PC-9 (cell line): ENCODE measurements around the gene GRB7. TPM values are rescaled to one million over a fixed set of nuclear protein-coding genes. Genes with fewer than 3 reads are reported as not detected.

Experiments used
- BruUV-seq: library from RNA; stranded (reverse); fragments of 400-500 nt; replicated peaks from 2 replicates; lab custom pipeline; 2021; lab: Mats Ljungman, UMichigan
- CTCF ChIA-PET: fragments of 300-600 bp; sonication (Branson Sonifier 250); formaldehyde crosslinking; loops from one replicate; lab custom pipeline; 2022; ENCODE audit warnings: antibody characterized with exemption; lab: Charles Lee
- POLR2A ChIA-PET: fragments of 300-600 bp; sonication (Branson Sonifier 250); formaldehyde crosslinking; loops from one replicate; lab custom pipeline; 2022; ENCODE audit warnings: antibody characterized with exemption; ENCODE audit not compliant: unreplicated experiment; lab: Charles Lee
- DNase-seq, 2 experiments: peaks; one replicate each; pipeline versions ENCODE4 v3.0.0 to v3.0.0-alpha.2; 2015 to 2022; ENCODE audit warnings: mixed read lengths in 1 of 2
- H2AFZ ChIP-seq: fragments of 200-600 bp; sonication (generic); 2 replicates; pipeline ENCODE4 v1.8.1; 2017; ENCODE audit warnings: antibody characterized with exemption
- H3F3A ChIP-seq: fragments of 200-600 bp; sonication (generic); 2 replicates; pipeline ENCODE4 v1.8.1; 2017; ENCODE audit warnings: antibody characterized with exemption, mild to moderate bottlenecking, low read depth; ENCODE audit not compliant: insufficient read depth
- H3K27ac ChIP-seq: fragments of 200-600 bp; sonication (generic); 2 replicates; pipeline ENCODE4 v1.6.1; 2016; ENCODE audit warnings: mixed run types
- H3K27me3 ChIP-seq: fragments of 200-600 bp; sonication (generic); 2 replicates; pipeline ENCODE4 v1.6.1; 2016; ENCODE audit warnings: low read depth, mixed run types; ENCODE audit not compliant: insufficient read depth
- H3K36me3 ChIP-seq: fragments of 200-600 bp; sonication (generic); 2 replicates; pipeline ENCODE4 v1.6.1; 2016; ENCODE audit warnings: low read depth, mixed run types
- H3K4me1 ChIP-seq: fragments of 200-600 bp; sonication (generic); replicated peaks from 2 replicates; pipeline ENCODE4 v1.6.1; 2016; ENCODE audit warnings: mixed run types; ENCODE audit not compliant: insufficient read depth
- H3K4me2 ChIP-seq: fragments of 200-600 bp; sonication (generic); 2 replicates; pipeline ENCODE4 v1.6.1; 2017; ENCODE audit warnings: mixed run types
- H3K4me3 ChIP-seq: fragments of 200-600 bp; sonication (generic); 2 replicates; pipeline ENCODE4 v1.6.1; 2016; ENCODE audit warnings: mixed run types
- H3K79me2 ChIP-seq: fragments of 200-600 bp; sonication (generic); 2 replicates; pipeline ENCODE4 v1.6.1; 2017; ENCODE audit warnings: low read depth, mixed run types
- H3K9me2 ChIP-seq: fragments of 200-600 bp; sonication (generic); 2 replicates; pipeline ENCODE4 v1.8.1; 2017; ENCODE audit warnings: mild to moderate bottlenecking; ENCODE audit not compliant: insufficient read depth
- H3K9me3 ChIP-seq: fragments of 200-600 bp; sonication (generic); 2 replicates; pipeline ENCODE4 v1.8.1; 2016; ENCODE audit warnings: low read depth; ENCODE audit not compliant: insufficient read depth
- H4K20me1 ChIP-seq: fragments of 200-600 bp; sonication (generic); 2 replicates; pipeline ENCODE4 v1.8.1; 2017; ENCODE audit not compliant: insufficient read depth
- CTCF ChIP-seq: fragments of 200-600 bp; sonication (generic); conservative IDR thresholded peaks from 2 replicates; pipeline ENCODE4 v1.6.1; 2017; ENCODE audit warnings: mixed run types, antibody characterized with exemption, mild to moderate bottlenecking, moderate library complexity
- EZH2 ChIP-seq: fragments of 200-600 bp; sonication (generic); IDR thresholded peaks from 2 replicates; pipeline ENCODE4 v1.8.0; 2017; ENCODE audit warnings: antibody characterized with exemption, low read depth
- intact Hi-C: fragments of 100-400 bp; cut with micrococcal nuclease; formaldehyde crosslinking; loops from one replicate; pipeline ENCODE4 v1.10.0; 2022; ENCODE audit not compliant: unreplicated experiment
- total RNA-seq: library from RNA; stranded (reverse); gene quantifications from 2 replicates; pipeline ENCODE4 v1.2.3, GENCODE V29; 2021

The GRB7 gene
- total RNA-seq, 1 experiment from 2014 or later, result 49.1 TPM

- H2AFZ ChIP-seq, result no peak overlapping the region
- peak; percentile 41 to 94 for DNase-seq
These were observed 44.7 kb downstream of the GRB7 start for GRCh38 chr17:39782481-39782880.

GRCh38 chr17:39782980-39783379, 45.2 kb downstream of the GRB7 start:
- H3K4me3 ChIP-seq, result peak overlapping the region; percentile 4; the same call in 1 of the 2 replicates
- no peak overlapping the region for H2AFZ ChIP-seq
- H3K36me3 ChIP-seq, result no peaks in the 10 kb centered on the region
- H4K20me1 ChIP-seq, result no peaks in the 10 kb centered on the region
- peak in 1 of 2 experiments; percentile 43 for DNase-seq
- no peaks in the 10 kb centered on the region for H3K27me3 ChIP-seq
- no peaks in the 10 kb centered on the region for H3K9me2 ChIP-seq
- ChIA-PET CTCF (interaction anchor here (0.6 kb wide), 1 partner anchor 1034 kb away, joined by 8 read pairs; no protein-coding TSS in a partner anchor), POLR2A (interaction anchor here (0.7 kb wide), 1 partner anchor 197 kb away, joined by 5 read pairs; the partner anchor contains the start of gene PSMD3)
- no peaks in the 10 kb centered on the region for H3K9me3 ChIP-seq
- H3K27ac ChIP-seq, result peak overlapping the region; percentile 45
- no peak for TF ChIP-seq EZH2
- TF ChIP-seq CTCF, result no peak
- no TSS peak for BruUV-seq
- no peaks in the 10 kb centered on the region for H3K79me2 ChIP-seq
- H3F3A ChIP-seq, result peaks cover 19% of the 10 kb centered on the region; the same call in 1 of the 2 replicates
- H3K4me2 ChIP-seq, result peak overlapping the region; percentile 68
- H3K4me1 ChIP-seq, result peaks cover 34% of the 10 kb centered on the region
- intact Hi-C loops, result loop anchor here (1.0 kb wide), 1 partner anchor 13 kb away; no protein-coding TSS in a partner anchor

More at GRCh38 chr17:39782481-39782880, 44.7 kb downstream of the GRB7 start:
- intact Hi-C loops, result loop anchor here (1.0 kb wide), 1 partner anchor 12 kb away; no protein-coding TSS in a partner anchor
- Histone ChIP-seq H3K79me2 (no peaks in the 10 kb centered on the region), H3K27ac (peak overlapping the region; percentile 45), H3K9me3 (no peaks in the 10 kb centered on the region), H4K20me1 (no peaks in the 10 kb centered on the region), H3K9me2 (no peaks in the 10 kb centered on the region), H3K36me3 (no peaks in the 10 kb centered on the region), H3K27me3 (no peaks in the 10 kb centered on the region), H3K4me3 (peak overlapping the region; percentile 4; the same call in 1 of the 2 replicates), H3K4me1 (peaks cover 34% of the 10 kb centered on the region), H3F3A (peaks cover 18% of the 10 kb centered on the region; the same call in 1 of the 2 replicates), H3K4me2 (peak overlapping the region; percentile 68)
- BruUV-seq, result no TSS peak
- ChIA-PET POLR2A (interaction anchor here (0.6 to 0.7 kb wide), 2 partner anchors 94 to 198 kb away, joined by 4 to 5 read pairs; partner anchors contain the start of gene PSMD3), CTCF (interaction anchor here (0.6 kb wide), 3 partner anchors 77 to 1033 kb away, joined by 4 to 9 read pairs (median 8); no protein-coding TSS in a partner anchor)
- TF ChIP-seq EZH2, result no peak
- TF ChIP-seq CTCF, result no peak

GRCh38 chr17:39787041-39787440, 49.3 kb downstream of the GRB7 start:
- H3K27ac ChIP-seq, result no peak overlapping the region
- CTCF ChIA-PET, result no interaction called here

More at GRCh38 chr17:39787041-39787440, 49.3 kb downstream of the GRB7 start:
- H3K4me2 ChIP-seq, result no peak overlapping the region
- peaks cover 17% of the 10 kb centered on the region for H3K4me1 ChIP-seq
- DNase-seq, result no peak
- H3K27me3 ChIP-seq, result no peaks in the 10 kb centered on the region
- no peaks in the 10 kb centered on the region for H3K36me3 ChIP-seq
- H2AFZ ChIP-seq, result no peak overlapping the region
- no peaks in the 10 kb centered on the region for H4K20me1 ChIP-seq
- no TSS peak for BruUV-seq
- H3K79me2 ChIP-seq, result no peaks in the 10 kb centered on the region
- no peaks in the 10 kb centered on the region for H3K9me3 ChIP-seq
- no peaks in the 10 kb centered on the region for H3K9me2 ChIP-seq
- H3K4me3 ChIP-seq, result no peak overlapping the region
- peaks cover 12% of the 10 kb centered on the region; the same call in 1 of the 2 replicates for H3F3A ChIP-seq
- POLR2A ChIA-PET, result no interaction called here
- intact Hi-C loops, result no loop called here
- no peak for TF ChIP-seq EZH2
- TF ChIP-seq CTCF, result no peak
